Mesenchymal stem cell (in vitro differentiated cells and primary cell): ENCODE data around the gene STRN3.
"Not testable (repeated sequence)": the region's sequence is repeated elsewhere in the genome, so short reads cannot be mapped to it uniquely, and the experiment has no call there.

Source experiments
- DNase-seq: peaks from one replicate; pipeline ENCODE4 v3.0.0-alpha.2; 2013
- H2AFZ ChIP-seq: one replicate; pipeline ENCODE4 v1.6.1; 2013; ENCODE audit warnings: low read depth, mild to moderate bottlenecking, control low read depth, inconsistent platforms, low read length, moderate library complexity
- H2AK5ac ChIP-seq: 2 replicates; pipeline ENCODE4 v1.6.1; 2013; ENCODE audit warnings: low read length, moderate library complexity, mild to moderate bottlenecking, inconsistent platforms; ENCODE audit not compliant: severe bottlenecking
- H2BK120ac ChIP-seq: one replicate; pipeline ENCODE4 v1.6.1; 2013; ENCODE audit warnings: low read depth, mild to moderate bottlenecking, inconsistent platforms, low read length, moderate library complexity
- H2BK12ac ChIP-seq, 2 experiments: one replicate each; pipeline ENCODE4 v1.6.1; 2013; ENCODE audit warnings: inconsistent platforms in 2 of 2, low read length in 2 of 2, mild to moderate bottlenecking in 2 of 2, moderate library complexity in 2 of 2, control low read depth in 1 of 2
- H2BK15ac ChIP-seq: one replicate; pipeline ENCODE4 v1.6.1; 2013; ENCODE audit warnings: mild to moderate bottlenecking, low read depth, inconsistent platforms; ENCODE audit not compliant: poor library complexity, severe bottlenecking
- H2BK5ac ChIP-seq: 2 replicates; pipeline ENCODE4 v1.6.1; 2013; ENCODE audit warnings: low read depth, mild to moderate bottlenecking, low read length, control low read depth, inconsistent platforms; ENCODE audit not compliant: poor library complexity, severe bottlenecking
- H3K14ac ChIP-seq, 2 experiments: one replicate each; pipeline ENCODE4 v1.6.1; 2013; ENCODE audit warnings: inconsistent platforms in 2 of 2, low read length in 2 of 2, control low read depth in 1 of 2, mild to moderate bottlenecking in 1 of 2, moderate library complexity in 1 of 2
- H3K18ac ChIP-seq, 2 experiments: one replicate each; pipeline ENCODE4 v1.6.1; 2013; ENCODE audit warnings: inconsistent platforms in 2 of 2, low read length in 2 of 2, control low read depth in 1 of 2, low read depth in 1 of 2, mild to moderate bottlenecking in 1 of 2
- H3K23ac ChIP-seq, 2 experiments: one replicate each; pipeline ENCODE4 v1.6.1; 2013; ENCODE audit warnings: inconsistent platforms in 2 of 2, low read length in 2 of 2, mild to moderate bottlenecking in 2 of 2, moderate library complexity in 2 of 2, control low read depth in 1 of 2
- H3K27ac ChIP-seq: 2 replicates; pipeline ENCODE4 v1.5.1; 2013; ENCODE audit warnings: mild to moderate bottlenecking, moderate library complexity, low read length, control low read depth, inconsistent platforms; ENCODE audit not compliant: poor library complexity, severe bottlenecking
- H3K27me3 ChIP-seq, 2 experiments: 2 replicates each; pipeline versions ENCODE4 v1.6.1 to v1.7.0; 2013; ENCODE audit warnings: low read length in 2 of 2, mild to moderate bottlenecking in 2 of 2, moderate library complexity in 2 of 2, control low read depth in 1 of 2, inconsistent platforms in 1 of 2; ENCODE audit not compliant: control insufficient read depth in 1 of 2, insufficient read depth in 1 of 2
- H3K36me3 ChIP-seq, 2 experiments: 2 replicates each; pipeline versions ENCODE4 v1.6.1 to v1.7.0; 2013; ENCODE audit warnings: low read length in 2 of 2, control low read depth in 1 of 2, inconsistent platforms in 1 of 2, low read depth in 1 of 2, mild to moderate bottlenecking in 1 of 2; ENCODE audit not compliant: insufficient read depth in 2 of 2, control insufficient read depth in 1 of 2
- H3K4ac ChIP-seq, 2 experiments: one replicate each; pipeline ENCODE4 v1.6.1; 2013; ENCODE audit warnings: inconsistent platforms in 2 of 2, low read length in 2 of 2, mild to moderate bottlenecking in 2 of 2, moderate library complexity in 2 of 2, control low read depth in 1 of 2, low read depth in 1 of 2
- H3K4me1 ChIP-seq: 2 replicates; pipeline ENCODE4 v1.6.1; 2013; ENCODE audit warnings: low read depth, low read length, control low read depth; ENCODE audit not compliant: control insufficient read depth, insufficient read depth
- H3K4me2 ChIP-seq: 2 replicates; pipeline ENCODE4 v1.6.1; 2013; ENCODE audit warnings: low read length, mild to moderate bottlenecking, inconsistent platforms; ENCODE audit not compliant: poor library complexity, severe bottlenecking
- H3K4me3 ChIP-seq, 2 experiments: 2 replicates each; pipeline versions ENCODE4 v1.5.1 to v1.7.0; 2013; ENCODE audit warnings: low read length in 2 of 2, mild to moderate bottlenecking in 2 of 2, control low read depth in 1 of 2, low read depth in 1 of 2; ENCODE audit not compliant: insufficient read depth in 1 of 2
- H3K79me1 ChIP-seq: replicated peaks from 2 replicates; pipeline ENCODE4 v1.6.1; 2013; ENCODE audit warnings: mild to moderate bottlenecking, control low read depth, low read length, inconsistent platforms; ENCODE audit not compliant: poor library complexity, severe bottlenecking
- H3K9ac ChIP-seq: 2 replicates; pipeline ENCODE4 v1.7.0; 2013; ENCODE audit warnings: mild to moderate bottlenecking, low read length, moderate library complexity
- H3K9me3 ChIP-seq: 2 replicates; pipeline ENCODE4 v1.7.0; 2013; ENCODE audit warnings: mild to moderate bottlenecking, low read length; ENCODE audit not compliant: control insufficient read depth
- H4K8ac ChIP-seq: one replicate; pipeline ENCODE4 v1.6.1; 2013; ENCODE audit warnings: inconsistent platforms, mild to moderate bottlenecking, low read length, moderate library complexity
- H4K91ac ChIP-seq: one replicate; pipeline ENCODE4 v1.6.1; 2013; ENCODE audit warnings: mild to moderate bottlenecking, low read length, inconsistent platforms
- WGBS: methylation state at CpG from one replicate; pipeline ENCODE4 v1.1.7; 2013; ENCODE audit warnings: mixed read lengths; 5-methylcytosine and 5-hydroxymethylcytosine counted together

The STRN3 gene

GRCh38 chr14:31059152-31059924 is 33.2 kb upstream of the STRN3 start:
- H3K9ac ChIP-seq, result peak overlapping the region; percentile 57

GRCh38 chr14:31057701-31058364 is 31.7 kb upstream of the STRN3 start:
- Histone ChIP-seq H3K9me3 (no peaks in the 10 kb centered on the region), H3K18ac (no peak overlapping the region), H3K27ac (no peak overlapping the region), H2BK5ac (no peak overlapping the region), H3K4me1 (peaks cover 3% of the 10 kb centered on the region), H2BK15ac (no peak overlapping the region), H3K4me2 (no peak overlapping the region), H3K4ac (no peak overlapping the region), H4K91ac (no peak overlapping the region), H4K8ac (no peak overlapping the region), H3K4me3 (no peak overlapping the region), H3K23ac (no peak overlapping the region), H3K36me3 (no peaks in the 10 kb centered on the region), H3K9ac (no peak overlapping the region), H2AFZ (no peak overlapping the region), H2AK5ac (no peak overlapping the region), H3K27me3 (no peaks in the 10 kb centered on the region), H2BK120ac (no peak overlapping the region), H3K79me1 (peaks cover 3% of the 10 kb centered on the region), H3K14ac (no peak overlapping the region), H2BK12ac (no peak overlapping the region)
- no peak for DNase-seq
- 96% methylated on average over 12 of the region's 12 CpGs for WGBS

More at GRCh38 chr14:31059152-31059924, 33.2 kb upstream of the STRN3 start:
- Histone ChIP-seq H3K27me3 (no peaks in the 10 kb centered on the region), H3K14ac (no peak overlapping the region), H3K4ac (no peak overlapping the region), H3K4me3 (no peak overlapping the region), H2BK5ac (no peak overlapping the region), H2AFZ (no peak overlapping the region), H3K18ac (no peak overlapping the region), H2BK120ac (no peak overlapping the region), H3K9me3 (no peaks in the 10 kb centered on the region), H3K23ac (no peak overlapping the region), H3K79me1 (peaks cover 1% of the 10 kb centered on the region), H3K36me3 (no peaks in the 10 kb centered on the region), H2BK12ac (no peak overlapping the region), H3K4me2 (no peak overlapping the region), H2BK15ac (no peak overlapping the region), H2AK5ac (no peak overlapping the region), H3K4me1 (peaks cover 2% of the 10 kb centered on the region), H3K27ac (peak overlapping the region; percentile 81), H4K91ac (no peak overlapping the region), H4K8ac (no peak overlapping the region)
- DNase-seq, result peak; percentile 84
- WGBS, result 86% methylated on average over 1 of the region's 1 CpG

- Histone ChIP-seq H3K14ac (no peak overlapping the region), H2BK15ac (no peak overlapping the region), H3K36me3 (no peaks in the 10 kb centered on the region), H3K4me1 (peaks cover 3% of the 10 kb centered on the region), H3K18ac (no peak overlapping the region), H3K27me3 (no peaks in the 10 kb centered on the region), H3K4me2 (no peak overlapping the region), H4K8ac (no peak overlapping the region), H2BK120ac (no peak overlapping the region), H3K4ac (no peak overlapping the region), H3K9me3 (no peaks in the 10 kb centered on the region), H2AK5ac (no peak overlapping the region), H4K91ac (no peak overlapping the region), H3K4me3 (no peak overlapping the region), H3K27ac (no peak overlapping the region), H3K9ac (no peak overlapping the region), H2AFZ (no peak overlapping the region), H2BK5ac (no peak overlapping the region), H2BK12ac (no peak overlapping the region), H3K23ac (no peak overlapping the region), H3K79me1 (peaks cover 3% of the 10 kb centered on the region)
- WGBS, result no CpG with 5 or more reads among the region's 1 CpG
- DNase-seq, result no peak
Observed at GRCh38 chr14:31057035-31057434, 30.9 kb upstream of the STRN3 start.

DNA sequence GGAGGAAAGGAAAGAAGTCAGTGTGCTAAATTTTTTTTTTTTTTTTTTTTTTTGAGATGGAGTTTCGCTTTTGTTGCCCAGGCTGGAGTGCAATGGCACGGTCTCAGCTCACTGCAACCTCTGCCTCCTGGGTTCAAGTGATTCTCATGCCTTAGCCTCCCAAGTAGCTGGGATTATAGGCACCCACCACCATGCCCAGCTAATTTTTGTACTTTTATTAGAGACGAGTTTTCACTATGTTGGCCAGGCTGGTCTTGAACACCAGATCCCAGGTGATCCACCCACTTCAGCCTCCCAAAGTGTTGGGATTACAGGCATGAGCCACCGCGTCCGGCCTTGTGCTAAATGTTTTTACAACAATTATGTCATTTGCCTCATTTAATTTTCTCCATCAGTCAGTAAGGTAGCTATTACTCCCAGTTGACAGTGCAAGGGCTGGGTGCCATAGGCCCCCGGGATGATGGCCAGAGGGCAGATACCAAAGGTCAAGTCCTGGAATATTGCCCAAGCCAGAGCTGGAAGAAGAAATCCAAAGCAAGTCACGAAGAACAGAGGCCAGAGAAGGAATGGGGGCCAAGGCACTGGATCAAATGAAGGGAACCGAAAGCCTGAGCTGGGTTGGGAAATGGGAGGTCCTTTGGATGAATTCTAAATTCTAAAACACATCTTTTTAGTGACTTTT is 26.9 kb upstream of the STRN3 start:
- WGBS, result 94% methylated on average over 9 of the region's 9 CpGs
- not testable (repeated sequence) for H3K4me3 ChIP-seq, H2BK12ac ChIP-seq, H2AFZ ChIP-seq, H2BK15ac ChIP-seq, DNase-seq, H4K8ac ChIP-seq, H3K36me3 ChIP-seq, H3K23ac ChIP-seq, H4K91ac ChIP-seq, H2BK120ac ChIP-seq, H3K27ac ChIP-seq, H3K79me1 ChIP-seq, H3K4ac ChIP-seq, H3K27me3 ChIP-seq, H3K18ac ChIP-seq, H3K4me2 ChIP-seq, H3K9me3 ChIP-seq, H3K4me1 ChIP-seq, H3K14ac ChIP-seq
- Histone ChIP-seq H2AK5ac (peak overlapping the region; percentile 80), H2BK5ac (peak overlapping the region; percentile 44), H3K9ac (peak overlapping the region; percentile 21)
